Endothelial cell of umbilical vein (primary cell): ENCODE results near the gene CACNA1F.

Source experiments
- CTCF ChIP-seq, 2 donors: IDR thresholded peaks; 1 replicate in 1 of 2; 2 replicates in 1 of 2; pipeline ENCODE4 v1.5.1; 2011; ENCODE audit warnings: low read length in 2 of 2, mild to moderate bottlenecking in 2 of 2, moderate library complexity in 2 of 2, control low read depth in 1 of 2, inconsistent platforms in 1 of 2, low read depth in 1 of 2; ENCODE audit not compliant: insufficient read depth in 1 of 2; ENCODE audit errors: extremely low read depth in 1 of 2
- EZH2 ChIP-seq: IDR thresholded peaks from 2 replicates; pipeline ENCODE4 v1.6.1; 2012; ENCODE audit warnings: borderline replicate concordance, low read depth, mild to moderate bottlenecking, moderate library complexity, low read length, inconsistent platforms; ENCODE audit not compliant: severe bottlenecking
- JUN ChIP-seq: IDR thresholded peaks from 2 replicates; pipeline ENCODE4 v1.6.1; 2011; ENCODE audit warnings: borderline replicate concordance, low read depth; ENCODE audit not compliant: insufficient read length, insufficient read depth
- MAX ChIP-seq: IDR thresholded peaks from 2 replicates; pipeline ENCODE4 v1.6.1; 2011; ENCODE audit not compliant: insufficient read depth, insufficient read length
- MYC ChIP-seq: IDR thresholded peaks from one replicate; pipeline ENCODE4 v1.6.1; 2011; ENCODE audit warnings: mild to moderate bottlenecking, low read depth, low read length
- POLR2A ChIP-seq: IDR thresholded peaks from 2 replicates; pipeline ENCODE4 v1.6.1; 2012; ENCODE audit warnings: low read depth, mild to moderate bottlenecking, control low read depth, low read length
- POLR2AphosphoS5 ChIP-seq: IDR thresholded peaks from 2 replicates; pipeline ENCODE4 v1.6.1; 2012; ENCODE audit warnings: low read depth, mild to moderate bottlenecking, control low read depth, low read length, moderate library complexity; ENCODE audit not compliant: insufficient read depth

DNA sequence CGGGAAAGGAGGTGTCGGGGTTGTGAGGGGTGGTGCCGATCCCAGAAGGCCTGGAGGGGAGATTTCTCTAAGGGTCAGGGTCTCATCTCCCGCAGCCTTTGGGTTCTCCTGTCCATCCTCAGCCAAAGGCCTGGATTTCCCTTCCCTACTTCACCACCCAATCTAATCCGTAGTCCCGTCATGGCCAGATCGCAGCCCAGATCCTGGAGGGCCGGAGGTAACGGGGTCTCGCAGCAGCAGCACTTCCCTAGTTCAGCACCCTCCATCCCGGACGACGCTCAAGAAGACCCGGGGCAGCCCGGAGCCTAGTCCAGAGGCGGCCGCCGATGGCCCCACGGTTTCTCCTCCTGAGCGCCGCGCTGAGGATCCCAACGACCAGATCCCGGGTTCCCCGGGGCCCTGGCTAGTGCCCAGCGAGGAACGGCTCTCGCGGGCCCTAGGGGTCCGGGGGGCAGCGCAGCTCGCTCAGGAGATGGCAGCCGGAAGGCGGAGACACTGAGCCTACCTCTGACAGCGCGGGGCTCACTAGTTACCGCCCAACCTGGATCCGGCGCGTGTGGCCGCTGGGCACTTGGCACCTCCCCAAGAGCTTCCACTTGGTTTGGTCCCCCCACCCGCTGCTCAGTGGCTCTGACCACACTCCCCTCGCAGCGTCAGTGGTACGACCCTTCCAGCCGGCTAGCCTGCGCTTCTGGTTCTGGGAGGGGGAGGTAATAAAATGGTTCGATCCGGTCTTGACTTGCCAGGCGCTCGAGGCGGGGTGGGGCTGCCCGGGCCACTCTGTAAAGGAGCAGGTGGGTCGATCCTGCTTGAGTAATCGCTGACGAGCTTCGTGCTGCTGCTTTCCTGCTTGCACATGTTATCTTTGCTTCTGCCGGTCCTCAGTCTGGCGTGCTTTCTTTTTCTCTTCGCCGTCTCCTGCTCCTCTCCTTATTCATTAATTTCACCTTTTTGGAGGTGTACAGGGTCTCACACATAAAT, 66.9 kb downstream of the CACNA1F start:
- no peak for TF ChIP-seq POLR2A
- peak in 1 of 2 donors; percentile 18 for TF ChIP-seq CTCF (IDR thresholded peaks at IDR 0.05; ENCODE audit: extremely low read depth in 1 of 2, insufficient read depth in 1 of 2, low read depth in 1 of 2, low read length in 2 of 2)
- TF ChIP-seq POLR2AphosphoS5 = peak; percentile 57
- TF ChIP-seq MYC = no peak
- TF ChIP-seq EZH2 = no peak
- no peak for TF ChIP-seq MAX
- TF ChIP-seq JUN = no peak
